GM23248 (cell line): ENCODE data around the gene C9. TPM values are rescaled to one million over a fixed set of nuclear protein-coding genes. Genes with fewer than 3 reads are reported as not detected.
"Not testable (repeated sequence)": the region's sequence is repeated elsewhere in the genome, so short reads cannot be mapped to it uniquely, and the experiment has no call there.

ENCODE experiments used
- DNase-seq: peaks from one replicate; pipeline ENCODE4 v3.0.0-alpha.2; 2015
- H2AFZ ChIP-seq: fragments of 200-600 bp; sonication (generic); 2 replicates; pipeline ENCODE4 v1.6.1; 2016; ENCODE audit warnings: antibody characterized with exemption
- H3F3A ChIP-seq: fragments of 200-600 bp; sonication (generic); 2 replicates; pipeline ENCODE4 v1.6.1; 2016; ENCODE audit warnings: mild to moderate bottlenecking, antibody characterized with exemption, mixed run types; ENCODE audit not compliant: insufficient read depth
- H3K27ac ChIP-seq: fragments of 200-600 bp; sonication (generic); 2 replicates; pipeline ENCODE4 v1.5.1; 2016; ENCODE audit warnings: mild to moderate bottlenecking
- H3K27me3 ChIP-seq: fragments of 200-600 bp; sonication (generic); replicated peaks from 2 replicates; pipeline ENCODE4 v1.6.1; 2016; ENCODE audit warnings: mild to moderate bottlenecking; ENCODE audit not compliant: insufficient read depth
- H3K36me3 ChIP-seq: fragments of 200-600 bp; sonication (generic); 2 replicates; pipeline ENCODE4 v1.6.1; 2016; ENCODE audit warnings: low read depth, mild to moderate bottlenecking
- H3K4me1 ChIP-seq: fragments of 200-600 bp; sonication (generic); 2 replicates; pipeline ENCODE4 v1.6.1; 2016; ENCODE audit warnings: mild to moderate bottlenecking; ENCODE audit not compliant: insufficient read depth
- H3K4me2 ChIP-seq: fragments of 200-600 bp; sonication (generic); one replicate; pipeline ENCODE4 v1.6.1; 2016; ENCODE audit warnings: mild to moderate bottlenecking; ENCODE audit not compliant: unreplicated experiment
- H3K4me3 ChIP-seq: fragments of 200-600 bp; sonication (generic); 2 replicates; pipeline ENCODE4 v1.5.1; 2016; ENCODE audit warnings: mild to moderate bottlenecking
- H3K79me2 ChIP-seq: fragments of 200-600 bp; sonication (generic); 2 replicates; pipeline ENCODE4 v1.6.1; 2016; ENCODE audit warnings: mild to moderate bottlenecking; ENCODE audit not compliant: insufficient read depth
- H3K9ac ChIP-seq: fragments of 200-600 bp; sonication (generic); 2 replicates; pipeline ENCODE4 v1.6.1; 2016; ENCODE audit warnings: mild to moderate bottlenecking
- H3K9me2 ChIP-seq: fragments of 200-600 bp; sonication (generic); 2 replicates; pipeline ENCODE4 v1.6.1; 2016; ENCODE audit warnings: mixed run types, mild to moderate bottlenecking, moderate library complexity; ENCODE audit not compliant: insufficient read depth
- H3K9me3 ChIP-seq: fragments of 200-600 bp; sonication (generic); one replicate; pipeline ENCODE4 v1.6.1; 2017; ENCODE audit warnings: low read depth
- H4K20me1 ChIP-seq: fragments of 200-600 bp; sonication (generic); 2 replicates; pipeline ENCODE4 v1.6.0; 2016; ENCODE audit not compliant: insufficient read depth
- EZH2 ChIP-seq: fragments of 200-600 bp; sonication (generic); IDR thresholded peaks from 2 replicates; pipeline ENCODE4 v1.6.1; 2018; ENCODE audit warnings: antibody characterized with exemption, mild to moderate bottlenecking; ENCODE audit not compliant: insufficient read depth, poor library complexity, severe bottlenecking
- EZH2phosphoT487 ChIP-seq: fragments of 200-600 bp; sonication (generic); IDR thresholded peaks from 2 replicates; pipeline ENCODE4 v1.6.1; 2018; ENCODE audit warnings: antibody characterized with exemption, moderate library complexity, mild to moderate bottlenecking, low read depth; ENCODE audit not compliant: insufficient read depth
- WGBS, 2 experiments: methylation state at CpG; one replicate each; pipeline ENCODE4 v1.1.6; 2015 to 2017; ENCODE audit warnings: low lambda C conversion rate in 2 of 2, low coverage in 1 of 2; ENCODE audit errors: missing lambda C conversion rate in 2 of 2; 5-methylcytosine and 5-hydroxymethylcytosine counted together
- in situ Hi-C: fragments of 300-500 bp; cut with MboI; formaldehyde crosslinking; loops from 2 replicates; pipeline ENCODE4 v1.15.0; 2020
- polyA plus RNA-seq: library from polyadenylated mRNA; unstranded; fragments of >200 nt; fragmentation: Nextera tagmentation; extraction: Ambion mirVana; gene quantifications from 2 replicates; pipeline ENCODE4 v1.2.1, GENCODE V29; 2016
- total RNA-seq: library from RNA; depleted of rRNA; stranded (reverse); fragments of >200 nt; shearing (Covaris generic); gene quantifications from 2 replicates; pipeline ENCODE4 v1.2.3, GENCODE V29; 2014

C9 gene
- total and polyA plus RNA-seq, 2 experiments from 2014 or later: not detected

DNA sequence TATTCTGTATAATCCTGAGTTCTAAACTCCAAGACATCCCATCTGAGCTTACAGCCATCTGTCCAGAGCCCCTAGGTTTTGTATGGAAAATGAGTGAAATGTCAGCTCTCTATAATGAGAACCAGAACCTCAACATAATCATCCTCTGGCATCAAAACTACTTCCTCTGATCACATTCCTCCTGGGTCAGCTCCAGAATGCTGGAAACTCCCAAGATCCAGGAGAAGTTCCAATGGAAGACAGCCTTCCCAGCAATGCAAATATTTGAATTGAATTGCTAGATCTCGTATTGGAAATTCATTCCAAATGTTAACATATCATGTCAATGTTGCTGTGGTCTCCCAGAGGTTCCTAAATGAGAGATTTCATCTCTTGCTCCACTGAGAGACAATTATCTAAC lies 23.8 kb downstream of the C9 start:
- Histone ChIP-seq H3K36me3 (no peaks in the 10 kb centered on the region), H2AFZ (no peak overlapping the region), H3F3A (no peaks in the 10 kb centered on the region), H3K9me2 (no peaks in the 10 kb centered on the region), H3K4me2 (no peak overlapping the region), H3K9me3 (no peaks in the 10 kb centered on the region), H3K4me3 (no peak overlapping the region), H4K20me1 (no peaks in the 10 kb centered on the region), H3K27ac (no peak overlapping the region), H3K27me3 (no peaks in the 10 kb centered on the region), H3K9ac (no peak overlapping the region), H3K4me1 (peaks cover 6% of the 10 kb centered on the region; the same call in 1 of the 2 replicates), H3K79me2 (no peaks in the 10 kb centered on the region)
- in situ Hi-C loops: no loop called here
- 3 to 9% methylated on average over 1 of the region's 1 CpG for WGBS, 2 experiments
- TF ChIP-seq EZH2phosphoT487: no peak
- no peak for TF ChIP-seq EZH2
- peak; percentile 22 for DNase-seq

- H3K9me2 ChIP-seq: no peaks in the 10 kb centered on the region
- H2AFZ ChIP-seq: no peak overlapping the region
- no peaks in the 10 kb centered on the region for H3K27me3 ChIP-seq
- no peaks in the 10 kb centered on the region for H3K9me3 ChIP-seq
- H3F3A ChIP-seq: no peaks in the 10 kb centered on the region
- WGBS, 2 experiments: 7 to 9% methylated on average over 1 of the region's 1 CpG
- H3K4me2 ChIP-seq: no peak overlapping the region
- no peak overlapping the region for H3K9ac ChIP-seq
- in situ Hi-C loops: no loop called here
- no peak for DNase-seq
- H3K4me1 ChIP-seq: peaks cover 6% of the 10 kb centered on the region; the same call in 1 of the 2 replicates
- TF ChIP-seq EZH2phosphoT487 (no peak), EZH2 (no peak)
- no peaks in the 10 kb centered on the region for H4K20me1 ChIP-seq
- H3K36me3 ChIP-seq: no peaks in the 10 kb centered on the region
- H3K27ac ChIP-seq: no peak overlapping the region
- no peaks in the 10 kb centered on the region for H3K79me2 ChIP-seq
- no peak overlapping the region for H3K4me3 ChIP-seq
Observed at GRCh38 chr5:39337252-39337915, 26.9 kb downstream of the C9 start.

DNA sequence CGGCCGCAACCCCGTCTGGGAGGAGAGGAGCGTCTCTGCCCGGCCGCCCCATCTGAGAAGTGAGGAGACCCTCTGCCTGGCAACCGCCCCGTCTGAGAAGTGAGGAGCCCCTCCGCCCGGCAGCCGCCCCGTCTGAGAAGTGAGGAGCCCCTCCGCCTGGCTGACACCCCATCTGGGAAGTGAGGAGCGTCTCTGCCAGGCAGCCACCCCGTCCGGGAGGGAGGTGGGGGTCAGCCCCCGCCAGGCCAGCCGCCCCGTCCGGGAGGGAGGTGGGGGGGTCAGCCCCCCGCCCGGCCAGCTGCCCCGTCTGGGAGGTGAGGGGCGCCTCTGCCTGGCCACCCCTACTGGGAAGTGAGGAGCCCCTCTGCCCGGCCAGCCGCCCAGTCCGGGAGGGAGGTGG lies 30.0 kb downstream of the C9 start:
- not testable (repeated sequence) for H3K27ac ChIP-seq, H2AFZ ChIP-seq, H3K4me2 ChIP-seq

DNA sequence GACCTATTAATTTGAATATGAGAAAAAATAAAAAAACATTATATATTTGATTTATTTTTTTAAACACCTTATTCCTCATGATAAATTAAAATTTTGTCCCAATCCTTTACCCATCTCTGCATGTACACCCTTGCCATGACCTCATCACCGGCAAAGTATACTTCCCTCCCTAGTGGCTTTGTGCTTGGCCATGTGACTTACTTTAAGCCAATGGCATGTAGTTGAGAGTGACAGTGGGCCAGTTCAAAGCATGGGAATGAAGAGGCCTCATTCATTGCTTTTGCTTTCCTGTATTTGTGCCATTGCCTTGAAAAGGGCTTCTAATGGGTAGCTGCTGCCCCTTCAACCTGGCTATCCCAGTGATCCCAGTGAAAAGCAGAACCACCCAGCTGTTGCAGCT lies 31.2 kb downstream of the C9 start:
- H3K9me3 ChIP-seq: no peaks in the 10 kb centered on the region
- H3K9ac ChIP-seq: no peak overlapping the region
- H3K9me2 ChIP-seq: no peaks in the 10 kb centered on the region
- TF ChIP-seq EZH2: no peak
- no peak for TF ChIP-seq EZH2phosphoT487
- H3F3A ChIP-seq: no peaks in the 10 kb centered on the region
- no peaks in the 10 kb centered on the region for H3K4me1 ChIP-seq
- WGBS, 2 experiments: 88 to 97% methylated on average over 1 of the region's 1 CpG
- no peak overlapping the region for H3K4me3 ChIP-seq
- no peaks in the 10 kb centered on the region for H3K27me3 ChIP-seq
- H3K4me2 ChIP-seq: no peak overlapping the region
- H4K20me1 ChIP-seq: no peaks in the 10 kb centered on the region
- no peak for DNase-seq
- no peak overlapping the region for H2AFZ ChIP-seq
- in situ Hi-C loops: no loop called here
- H3K27ac ChIP-seq: no peak overlapping the region
- H3K36me3 ChIP-seq: no peaks in the 10 kb centered on the region
- no peaks in the 10 kb centered on the region for H3K79me2 ChIP-seq

More for the DNA sequence above, 30.0 kb downstream of the C9 start:
- H3K4me3 ChIP-seq, H3K9me3 ChIP-seq, H3F3A ChIP-seq, H3K27me3 ChIP-seq, H3K4me1 ChIP-seq, H3K9me2 ChIP-seq, in situ Hi-C loops, H3K36me3 ChIP-seq, H3K79me2 ChIP-seq, DNase-seq, H3K9ac ChIP-seq, H4K20me1 ChIP-seq: not testable (repeated sequence)
- WGBS, 2 experiments: 80 to 82% methylated on average over 4 to 16 of the region's 27 CpGs
